ENCODE results near the gene PPP3CB.

Gene PPP3CB

GRCh38 chr10:73388228-73388627 lies 107.6 kb downstream of the PPP3CB start:
- H3K27ac ChIP-seq: no peak overlapping the region
- TF ChIP-seq, protein P1, sequence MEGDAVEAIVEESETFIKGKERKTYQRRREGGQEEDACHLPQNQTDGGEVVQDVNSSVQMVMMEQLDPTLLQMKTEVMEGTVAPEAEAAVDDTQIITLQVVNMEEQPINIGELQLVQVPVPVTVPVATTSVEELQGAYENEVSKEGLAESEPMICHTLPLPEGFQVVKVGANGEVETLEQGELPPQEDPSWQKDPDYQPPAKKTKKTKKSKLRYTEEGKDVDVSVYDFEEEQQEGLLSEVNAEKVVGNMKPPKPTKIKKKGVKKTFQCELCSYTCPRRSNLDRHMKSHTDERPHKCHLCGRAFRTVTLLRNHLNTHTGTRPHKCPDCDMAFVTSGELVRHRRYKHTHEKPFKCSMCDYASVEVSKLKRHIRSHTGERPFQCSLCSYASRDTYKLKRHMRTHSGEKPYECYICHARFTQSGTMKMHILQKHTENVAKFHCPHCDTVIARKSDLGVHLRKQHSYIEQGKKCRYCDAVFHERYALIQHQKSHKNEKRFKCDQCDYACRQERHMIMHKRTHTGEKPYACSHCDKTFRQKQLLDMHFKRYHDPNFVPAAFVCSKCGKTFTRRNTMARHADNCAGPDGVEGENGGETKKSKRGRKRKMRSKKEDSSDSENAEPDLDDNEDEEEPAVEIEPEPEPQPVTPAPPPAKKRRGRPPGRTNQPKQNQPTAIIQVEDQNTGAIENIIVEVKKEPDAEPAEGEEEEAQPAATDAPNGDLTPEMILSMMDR (conservative IDR thresholded peaks at IDR 0.05): no peak

DNA sequence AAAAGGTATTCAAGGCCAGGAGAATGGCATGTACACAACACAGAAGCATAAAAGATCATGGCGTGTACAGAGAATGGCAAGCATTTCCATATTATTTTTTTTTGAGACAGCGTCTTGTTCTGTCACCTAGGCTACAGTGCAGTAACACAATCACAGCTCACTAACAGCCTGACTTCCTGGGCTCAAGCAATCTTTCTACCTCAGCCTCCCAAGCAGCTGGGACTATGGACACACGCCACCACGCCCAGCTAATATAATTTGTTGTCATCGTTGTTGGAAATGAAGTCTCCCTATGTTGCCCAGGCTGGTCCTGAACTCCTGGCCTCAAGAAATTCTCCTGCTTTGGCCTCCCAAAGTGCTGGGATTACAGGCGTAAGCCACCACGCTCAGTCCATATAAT lies 109.2 kb downstream of the PPP3CB start:
- TF ChIP-seq, protein P1 (conservative IDR thresholded peaks at IDR 0.05): no peak
- no peak overlapping the region for H3K27ac ChIP-seq

Data from VCaP (cell line).